ENCODE data around the gene MUSK.

Gene MUSK

DNA sequence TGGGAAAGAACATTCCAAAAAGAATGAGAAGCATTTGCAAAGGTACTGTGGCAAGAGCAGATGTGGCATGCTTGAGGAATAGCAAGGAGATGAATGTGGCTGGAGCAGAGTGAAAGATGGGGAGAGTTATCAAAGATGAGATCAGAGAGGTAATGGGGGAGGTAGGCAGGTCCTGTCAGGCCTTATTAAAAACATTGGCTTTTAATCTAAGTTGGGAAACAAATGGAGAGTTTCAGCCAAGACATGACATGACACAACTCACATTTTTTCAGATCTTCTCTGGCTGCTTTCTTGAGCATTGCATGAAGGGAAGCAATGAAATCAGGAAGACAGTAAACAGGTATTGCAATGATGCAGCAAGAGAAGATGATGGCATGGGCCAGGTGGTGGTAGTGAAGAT, 120.3 kb downstream of the MUSK start:
- Histone ChIP-seq H3K9me3 (ENCODE audit: insufficient read depth, low read length) (no peaks in the 10 kb centered on the region), H3F3A (ENCODE audit: insufficient read depth) (no peaks in the 10 kb centered on the region), H3K36me3 (ENCODE audit: low read length) (no peaks in the 10 kb centered on the region), H2AFZ (ENCODE audit: low read depth, low read length, severe bottlenecking) (no peak overlapping the region), H3K27me3 (ENCODE audit: low read length) (no peaks in the 10 kb centered on the region), H3K4me3 (ENCODE audit: insufficient read depth, low read length, poor library complexity, severe bottlenecking) (no peak overlapping the region), H3K4me2 (ENCODE audit: low read depth, low read length, poor library complexity, severe bottlenecking) (no peak overlapping the region), H4K20me1 (ENCODE audit: low read depth, low read length) (no peaks in the 10 kb centered on the region), H3K9me2 (replicated peaks; ENCODE audit: insufficient read depth, low read length) (no peaks in the 10 kb centered on the region), H3K27ac (ENCODE audit: low read depth, low read length) (no peak overlapping the region), H3K9ac (ENCODE audit: low read length) (no peak overlapping the region), H3K79me2 (ENCODE audit: insufficient read depth, low read length) (no peaks in the 10 kb centered on the region)
- TF ChIP-seq, protein P1, sequence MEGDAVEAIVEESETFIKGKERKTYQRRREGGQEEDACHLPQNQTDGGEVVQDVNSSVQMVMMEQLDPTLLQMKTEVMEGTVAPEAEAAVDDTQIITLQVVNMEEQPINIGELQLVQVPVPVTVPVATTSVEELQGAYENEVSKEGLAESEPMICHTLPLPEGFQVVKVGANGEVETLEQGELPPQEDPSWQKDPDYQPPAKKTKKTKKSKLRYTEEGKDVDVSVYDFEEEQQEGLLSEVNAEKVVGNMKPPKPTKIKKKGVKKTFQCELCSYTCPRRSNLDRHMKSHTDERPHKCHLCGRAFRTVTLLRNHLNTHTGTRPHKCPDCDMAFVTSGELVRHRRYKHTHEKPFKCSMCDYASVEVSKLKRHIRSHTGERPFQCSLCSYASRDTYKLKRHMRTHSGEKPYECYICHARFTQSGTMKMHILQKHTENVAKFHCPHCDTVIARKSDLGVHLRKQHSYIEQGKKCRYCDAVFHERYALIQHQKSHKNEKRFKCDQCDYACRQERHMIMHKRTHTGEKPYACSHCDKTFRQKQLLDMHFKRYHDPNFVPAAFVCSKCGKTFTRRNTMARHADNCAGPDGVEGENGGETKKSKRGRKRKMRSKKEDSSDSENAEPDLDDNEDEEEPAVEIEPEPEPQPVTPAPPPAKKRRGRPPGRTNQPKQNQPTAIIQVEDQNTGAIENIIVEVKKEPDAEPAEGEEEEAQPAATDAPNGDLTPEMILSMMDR (IDR thresholded peaks at IDR 0.05; ENCODE audit: insufficient read depth, low read length, poor library complexity, severe bottlenecking) = no peak
- TF ChIP-seq EZH2phosphoT487 (conservative IDR thresholded peaks at IDR 0.05; ENCODE audit: low read length) = no peak

DNA sequence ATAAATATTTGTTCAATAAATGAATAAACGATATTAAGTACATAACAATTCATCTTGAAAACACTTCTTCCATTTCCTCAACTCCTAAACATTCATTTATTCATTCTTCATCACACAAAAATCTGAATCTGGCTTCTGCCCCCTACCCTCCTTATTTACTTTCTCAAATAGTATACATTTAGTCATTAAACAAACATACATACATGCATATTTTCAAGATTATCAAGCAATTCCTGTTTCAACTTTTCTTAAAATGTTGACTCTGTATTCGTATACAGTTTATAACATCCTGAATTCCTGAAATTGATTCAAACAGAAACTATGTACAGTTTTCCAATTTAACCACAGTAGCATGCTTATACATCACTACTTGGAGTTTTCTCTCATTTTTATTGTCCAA, 129.0 kb downstream of the MUSK start:
- Histone ChIP-seq H3K27ac (ENCODE audit: low read depth, low read length) (no peak overlapping the region), H3K27me3 (ENCODE audit: low read length) (no peaks in the 10 kb centered on the region), H3K9me2 (replicated peaks; ENCODE audit: insufficient read depth, low read length) (no peaks in the 10 kb centered on the region), H3K4me2 (ENCODE audit: low read depth, low read length, poor library complexity, severe bottlenecking) (no peak overlapping the region), H2AFZ (ENCODE audit: low read depth, low read length, severe bottlenecking) (no peak overlapping the region), H3K9me3 (ENCODE audit: insufficient read depth, low read length) (no peaks in the 10 kb centered on the region), H3K9ac (ENCODE audit: low read length) (no peak overlapping the region), H3K36me3 (ENCODE audit: low read length) (no peaks in the 10 kb centered on the region), H3K4me3 (ENCODE audit: insufficient read depth, low read length, poor library complexity, severe bottlenecking) (no peak overlapping the region), H4K20me1 (ENCODE audit: low read depth, low read length) (no peaks in the 10 kb centered on the region), H3K79me2 (ENCODE audit: insufficient read depth, low read length) (no peaks in the 10 kb centered on the region), H3F3A (ENCODE audit: insufficient read depth) (no peaks in the 10 kb centered on the region)
- TF ChIP-seq, protein P1 (IDR thresholded peaks at IDR 0.05; ENCODE audit: insufficient read depth, low read length, poor library complexity, severe bottlenecking) = no peak
- TF ChIP-seq EZH2phosphoT487 (conservative IDR thresholded peaks at IDR 0.05; ENCODE audit: low read length) = no peak

DNA sequence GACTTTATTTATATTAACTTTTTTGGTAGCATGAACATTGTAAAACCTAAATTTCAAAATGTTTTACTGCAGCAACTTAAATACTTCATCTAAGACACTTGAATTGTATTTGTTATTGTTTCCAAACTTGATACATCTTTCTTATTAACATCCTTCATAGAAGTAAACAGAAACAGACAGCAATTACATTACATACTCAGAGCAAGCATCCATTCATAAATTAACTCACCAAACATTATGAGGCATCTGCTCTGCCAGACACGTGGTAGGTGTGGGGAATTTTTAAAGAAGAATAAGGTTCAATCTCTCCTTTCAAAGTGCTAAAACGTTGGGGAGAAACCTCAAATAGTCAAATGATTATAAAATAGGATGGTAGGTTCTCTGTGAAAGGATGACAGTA, 130.8 kb downstream of the MUSK start:
- no peak overlapping the region for H3K27ac ChIP-seq (ENCODE audit: low read depth, low read length)
- no peaks in the 10 kb centered on the region for H3K9me3 ChIP-seq (ENCODE audit: insufficient read depth, low read length)
- H3K4me2 ChIP-seq (ENCODE audit: low read depth, low read length, poor library complexity, severe bottlenecking) = no peak overlapping the region
- H3K4me3 ChIP-seq (ENCODE audit: insufficient read depth, low read length, poor library complexity, severe bottlenecking) = no peak overlapping the region
- no peak for TF ChIP-seq EZH2phosphoT487 (conservative IDR thresholded peaks at IDR 0.05; ENCODE audit: low read length)
- no peaks in the 10 kb centered on the region for H3K27me3 ChIP-seq (ENCODE audit: low read length)
- no peaks in the 10 kb centered on the region for H3F3A ChIP-seq (ENCODE audit: insufficient read depth)
- H3K9ac ChIP-seq (ENCODE audit: low read length) = no peak overlapping the region
- H4K20me1 ChIP-seq (ENCODE audit: low read depth, low read length) = no peaks in the 10 kb centered on the region
- H2AFZ ChIP-seq (ENCODE audit: low read depth, low read length, severe bottlenecking) = no peak overlapping the region
- H3K36me3 ChIP-seq (ENCODE audit: low read length) = no peaks in the 10 kb centered on the region
- no peaks in the 10 kb centered on the region for H3K79me2 ChIP-seq (ENCODE audit: insufficient read depth, low read length)
- no peaks in the 10 kb centered on the region for H3K9me2 ChIP-seq (replicated peaks; ENCODE audit: insufficient read depth, low read length)

DNA sequence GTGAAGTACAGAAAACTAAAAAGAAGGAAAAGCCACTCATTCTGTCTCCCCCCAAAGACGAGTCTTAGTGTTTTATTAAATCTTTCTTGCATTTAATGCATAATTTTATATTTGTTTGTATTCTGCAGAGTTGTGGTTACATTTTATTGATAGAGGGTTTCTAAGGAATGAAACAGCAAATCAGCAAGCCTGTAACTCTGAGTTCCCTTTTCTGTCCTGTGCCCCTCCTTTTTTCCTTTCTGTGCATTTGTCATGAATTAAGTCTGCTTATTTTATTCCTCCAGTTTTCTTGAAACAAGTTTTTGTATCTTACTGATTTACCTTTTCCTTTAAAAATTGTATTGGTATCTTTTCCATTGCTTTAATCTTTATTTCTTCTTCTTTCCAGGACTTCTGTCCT, 132.8 kb downstream of the MUSK start:
- H3K9me2 ChIP-seq (replicated peaks; ENCODE audit: insufficient read depth, low read length) = no peaks in the 10 kb centered on the region
- H3K27me3 ChIP-seq (ENCODE audit: low read length) = no peaks in the 10 kb centered on the region
- H3K4me2 ChIP-seq (ENCODE audit: low read depth, low read length, poor library complexity, severe bottlenecking) = no peak overlapping the region
- H4K20me1 ChIP-seq (ENCODE audit: low read depth, low read length) = no peaks in the 10 kb centered on the region
- no peak overlapping the region for H3K4me3 ChIP-seq (ENCODE audit: insufficient read depth, low read length, poor library complexity, severe bottlenecking)
- H3F3A ChIP-seq (ENCODE audit: insufficient read depth) = no peaks in the 10 kb centered on the region
- no peaks in the 10 kb centered on the region for H3K79me2 ChIP-seq (ENCODE audit: insufficient read depth, low read length)
- no peak for TF ChIP-seq EZH2phosphoT487 (conservative IDR thresholded peaks at IDR 0.05; ENCODE audit: low read length)
- TF ChIP-seq, protein P1 (IDR thresholded peaks at IDR 0.05; ENCODE audit: insufficient read depth, low read length, poor library complexity, severe bottlenecking) = no peak
- no peak overlapping the region for H3K9ac ChIP-seq (ENCODE audit: low read length)
- H2AFZ ChIP-seq (ENCODE audit: low read depth, low read length, severe bottlenecking) = no peak overlapping the region
- no peak overlapping the region for H3K27ac ChIP-seq (ENCODE audit: low read depth, low read length)
- no peaks in the 10 kb centered on the region for H3K9me3 ChIP-seq (ENCODE audit: insufficient read depth, low read length)
- H3K36me3 ChIP-seq (ENCODE audit: low read length) = no peaks in the 10 kb centered on the region

Measured in SU-DHL-6 (cell line).